Uterus (tissue), 2 donors: Measurements from ENCODE around the gene GAD1.

Experiments used
- POLR2A ChIP-seq, 2 donors: fragments of 450-650 bp; IDR thresholded peaks; one replicate each; pipeline ENCODE4 v1.6.1; 2016; ENCODE audit warnings: antibody characterized with exemption in 2 of 2, mild to moderate bottlenecking in 1 of 2, moderate library complexity in 1 of 2
- TF ChIP-seq, protein P1 (sequence below), 4 experiments: fragments of 200-600 bp in 2 of 4; fragments of 450-650 bp in 2 of 4; sonication (generic) in 2 of 4; IDR thresholded peaks; one replicate each; pipeline ENCODE4 v1.5.1; 2016 to 2019; ENCODE audit warnings: antibody characterized with exemption in 4 of 4, mild to moderate bottlenecking in 2 of 4, moderate library complexity in 1 of 4

DNA sequence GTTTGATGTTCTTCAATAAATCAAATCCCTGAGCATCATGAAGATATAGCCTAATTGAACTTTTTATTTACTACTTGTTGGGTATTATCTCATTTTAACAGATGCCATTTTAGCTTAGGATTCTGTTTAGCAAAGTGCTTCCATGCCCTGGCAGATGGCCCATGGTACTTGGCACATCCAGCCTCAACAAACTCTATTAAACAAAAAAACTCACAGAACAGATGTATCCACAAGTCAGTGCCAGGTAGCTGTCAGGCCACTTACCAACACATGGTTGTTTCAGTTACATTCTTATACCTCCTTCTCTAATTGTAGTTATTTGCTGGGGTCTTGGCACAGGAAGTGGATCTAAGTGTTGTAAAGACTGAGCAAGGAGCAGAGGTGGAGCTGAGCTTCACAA is 29.6 kb downstream of the GAD1 start:
- TF ChIP-seq, protein P1, sequence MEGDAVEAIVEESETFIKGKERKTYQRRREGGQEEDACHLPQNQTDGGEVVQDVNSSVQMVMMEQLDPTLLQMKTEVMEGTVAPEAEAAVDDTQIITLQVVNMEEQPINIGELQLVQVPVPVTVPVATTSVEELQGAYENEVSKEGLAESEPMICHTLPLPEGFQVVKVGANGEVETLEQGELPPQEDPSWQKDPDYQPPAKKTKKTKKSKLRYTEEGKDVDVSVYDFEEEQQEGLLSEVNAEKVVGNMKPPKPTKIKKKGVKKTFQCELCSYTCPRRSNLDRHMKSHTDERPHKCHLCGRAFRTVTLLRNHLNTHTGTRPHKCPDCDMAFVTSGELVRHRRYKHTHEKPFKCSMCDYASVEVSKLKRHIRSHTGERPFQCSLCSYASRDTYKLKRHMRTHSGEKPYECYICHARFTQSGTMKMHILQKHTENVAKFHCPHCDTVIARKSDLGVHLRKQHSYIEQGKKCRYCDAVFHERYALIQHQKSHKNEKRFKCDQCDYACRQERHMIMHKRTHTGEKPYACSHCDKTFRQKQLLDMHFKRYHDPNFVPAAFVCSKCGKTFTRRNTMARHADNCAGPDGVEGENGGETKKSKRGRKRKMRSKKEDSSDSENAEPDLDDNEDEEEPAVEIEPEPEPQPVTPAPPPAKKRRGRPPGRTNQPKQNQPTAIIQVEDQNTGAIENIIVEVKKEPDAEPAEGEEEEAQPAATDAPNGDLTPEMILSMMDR (IDR thresholded peaks at IDR 0.05) = no peak
- TF ChIP-seq POLR2A (IDR thresholded peaks at IDR 0.05) = no peak
